ENCODE data around the gene ZNF132.
"Not testable (repeated sequence)": the region's sequence is repeated elsewhere in the genome, so short reads cannot be mapped to it uniquely, and the experiment has no call there.

The ZNF132 gene

GRCh38 chr19:58468216-58468839 lies 28.4 kb upstream of the ZNF132 start:
- DNase-seq (ENCODE audit: low read depth, low spot score), result no peak

DNA sequence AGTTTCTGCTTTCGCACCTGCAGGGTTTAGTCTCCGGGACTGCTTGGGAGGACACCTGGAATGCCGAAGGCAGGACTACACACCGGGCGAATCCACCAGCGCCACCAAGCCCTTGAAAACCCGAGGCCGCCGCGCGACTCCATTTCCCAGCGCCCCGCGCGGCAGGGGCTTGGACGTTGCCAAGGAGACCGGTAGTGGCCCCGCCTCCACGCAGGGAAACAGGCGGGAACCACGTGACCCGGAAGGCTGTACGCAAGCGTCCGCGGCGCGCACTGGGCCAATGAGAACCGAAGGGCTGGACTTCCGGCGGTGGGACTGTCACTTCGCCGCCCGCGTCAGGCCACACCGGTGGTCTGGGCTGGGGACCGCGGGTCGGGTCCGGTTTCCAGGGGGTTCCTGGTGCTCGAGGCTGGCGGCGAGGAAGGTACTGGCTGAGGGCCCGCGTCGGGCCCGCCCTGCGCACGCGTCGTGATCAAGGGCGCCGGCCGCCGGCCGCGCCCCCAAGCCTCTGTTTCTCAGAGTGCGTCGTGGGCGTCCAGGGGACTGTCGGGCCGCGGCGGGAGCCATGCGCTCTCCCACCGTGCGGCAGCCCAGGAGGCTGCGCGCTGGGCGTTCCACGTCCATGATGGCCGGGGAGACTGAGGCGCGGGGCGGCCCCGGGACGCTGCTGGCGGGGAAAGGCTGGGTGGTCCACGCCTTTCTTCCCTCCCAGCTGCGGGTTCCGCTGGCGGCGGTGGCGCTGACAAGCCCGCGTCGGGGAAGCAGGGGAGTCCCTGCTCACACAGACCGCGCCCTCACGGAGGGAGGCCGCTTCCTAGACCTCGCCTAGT lies 27.0 kb upstream of the ZNF132 start, which contains the start of gene ZNF324:
Gene ZNF324 (plus strand): TSS at position 321 of the 830 bp plus-strand sequence. CDS start 2,106 bp downstream, outside the sequence.
- DNase-seq (ENCODE audit: low read depth, low spot score), result peak; percentile 88

GRCh38 chr19:58466089-58466759 lies 26.3 kb upstream of the ZNF132 start:
- DNase-seq (ENCODE audit: low read depth, low spot score), result no peak

DNA sequence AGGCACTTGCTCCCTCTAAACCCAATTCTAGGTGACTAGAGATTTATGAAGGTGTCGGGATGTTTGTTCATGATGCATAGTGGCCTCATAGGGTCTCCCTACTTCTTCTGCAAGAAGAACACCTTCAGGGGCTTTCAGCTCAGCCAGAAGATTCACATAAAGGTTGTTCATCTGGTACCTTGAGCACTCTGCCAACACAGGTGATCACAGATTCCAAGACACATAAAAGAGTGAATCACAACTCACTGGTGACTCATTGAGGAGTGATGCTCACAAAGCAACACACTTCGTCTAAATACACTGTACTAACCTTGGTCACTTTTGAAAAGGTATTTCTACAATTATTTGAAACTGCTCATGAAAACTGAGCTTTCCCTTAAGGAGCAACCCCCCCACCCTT lies 20.1 kb upstream of the ZNF132 start:
- DNase-seq (ENCODE audit: low read depth, low spot score), result no peak

DNA sequence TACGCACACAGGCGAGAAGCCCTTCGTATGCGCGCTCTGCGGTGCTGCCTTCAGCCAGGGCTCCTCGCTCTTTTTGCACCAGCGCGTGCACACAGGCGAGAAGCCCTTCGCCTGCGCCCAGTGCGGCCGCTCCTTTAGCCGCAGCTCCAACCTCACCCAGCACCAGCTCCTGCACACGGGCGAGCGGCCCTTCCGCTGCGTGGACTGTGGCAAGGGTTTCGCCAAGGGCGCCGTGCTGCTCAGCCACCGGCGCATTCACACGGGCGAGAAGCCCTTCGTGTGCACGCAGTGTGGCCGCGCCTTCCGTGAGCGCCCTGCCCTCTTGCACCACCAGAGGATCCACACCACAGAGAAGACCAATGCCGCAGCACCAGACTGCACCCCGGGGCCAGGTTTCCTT lies 16.2 kb upstream of the ZNF132 start:
- DNase-seq (ENCODE audit: low read depth, low spot score), result no peak

- no peak for DNase-seq (ENCODE audit: low read depth, low spot score)
These were observed 15.4 kb upstream of the ZNF132 start for GRCh38 chr19:58455306-58455705.

DNA sequence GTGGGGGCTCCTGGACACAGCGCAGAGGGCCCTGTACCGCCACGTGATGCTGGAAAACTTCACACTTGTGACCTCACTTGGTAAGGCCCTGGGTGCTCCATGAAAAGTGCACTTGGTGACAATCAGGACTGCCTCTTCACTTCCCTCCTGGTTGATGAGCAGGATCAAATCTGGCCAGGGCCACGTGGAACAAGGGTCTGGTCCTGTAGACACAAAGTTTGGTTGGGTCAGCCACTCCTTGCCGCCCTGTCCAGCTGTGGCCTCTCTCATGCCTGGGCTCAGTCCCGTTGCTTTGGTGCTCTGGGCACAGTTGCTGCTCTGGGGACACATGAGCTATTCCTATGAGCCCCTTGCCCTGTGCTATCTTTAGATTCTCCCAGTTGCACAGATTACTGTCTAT lies 13.8 kb upstream of the ZNF132 start:
- no peak for DNase-seq (ENCODE audit: low read depth, low spot score)

DNA sequence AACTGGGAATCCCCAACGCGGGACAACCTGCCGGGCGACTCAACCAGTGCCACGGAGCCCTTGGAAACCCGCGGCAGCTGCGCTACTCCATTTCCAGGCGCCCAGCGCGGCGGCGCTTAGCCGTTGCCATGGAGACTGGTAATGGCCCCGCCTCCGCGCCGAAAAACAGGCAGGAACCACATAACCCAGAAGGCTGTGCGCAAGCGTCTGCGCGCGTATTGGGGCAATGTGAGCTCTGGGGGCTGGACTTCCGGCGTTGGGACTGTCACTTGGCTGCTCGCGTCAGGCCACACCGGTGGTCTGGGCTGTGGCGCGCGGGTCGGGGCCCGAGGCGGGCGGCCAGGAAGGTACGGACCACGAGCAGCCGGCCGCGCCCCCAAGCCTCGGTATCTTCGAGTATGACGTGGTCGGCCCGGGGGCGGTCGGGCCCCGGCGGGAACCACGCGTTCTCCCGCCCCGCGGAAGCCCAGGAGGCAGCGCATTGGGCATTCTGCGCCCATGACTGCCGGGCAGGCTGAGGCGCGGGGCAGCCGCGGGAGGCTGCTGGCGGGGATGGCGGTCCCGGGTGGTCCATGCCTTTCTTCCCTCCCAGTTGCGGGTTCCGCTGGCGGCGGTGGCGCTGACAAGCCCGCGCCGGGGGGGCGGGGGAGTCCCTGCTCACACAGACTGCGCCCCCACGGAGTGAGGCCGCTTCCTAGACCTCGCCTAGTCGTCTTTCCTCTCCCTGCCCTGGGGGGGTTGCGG lies 11.6 kb upstream of the ZNF132 start, which contains the start of gene ZNF324B:
Gene ZNF324B (plus strand): TSS at position 265 of the 744 bp plus-strand sequence. CDS start 2,080 bp downstream, outside the sequence.
- DNase-seq (ENCODE audit: low read depth, low spot score), result peak; percentile 86

DNA sequence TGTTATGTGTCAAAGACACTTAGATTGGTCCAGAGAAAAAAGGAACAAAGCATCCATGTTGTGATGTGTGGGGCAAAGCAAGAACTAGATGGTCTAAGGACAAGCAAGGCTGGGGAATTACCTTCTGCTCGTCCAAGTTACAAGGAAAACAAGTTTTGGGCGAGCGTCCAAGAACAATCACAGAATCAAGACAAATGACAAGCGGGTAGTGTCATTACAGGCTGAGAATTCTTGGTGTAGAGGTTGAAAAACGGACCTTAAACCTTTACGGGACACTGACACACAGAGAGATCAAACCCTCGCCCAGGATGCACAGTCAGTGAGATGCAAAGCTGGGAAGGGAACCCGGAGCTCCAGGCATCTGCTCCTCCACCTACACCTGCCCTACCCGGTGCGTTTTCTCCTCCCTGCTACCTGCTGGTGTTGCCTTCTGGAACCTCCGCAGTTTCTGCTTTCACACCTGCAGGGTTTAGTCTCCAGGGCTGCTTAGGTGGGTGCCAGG lies 11.0 kb upstream of the ZNF132 start:
- no peak for DNase-seq (ENCODE audit: low read depth, low spot score)

GRCh38 chr19:58449980-58450379 lies 10.0 kb upstream of the ZNF132 start:
- DNase-seq (ENCODE audit: low read depth, low spot score), result not testable (repeated sequence)

- not testable (repeated sequence) for DNase-seq (ENCODE audit: low read depth, low spot score)
These were observed 8.9 kb upstream of the ZNF132 start for GRCh38 chr19:58448860-58449259.

GRCh38 chr19:58442986-58443385 lies 3.0 kb upstream of the ZNF132 start:
- not testable (repeated sequence) for DNase-seq (ENCODE audit: low read depth, low spot score)

- no peak for DNase-seq (ENCODE audit: low read depth, low spot score)
These were observed 603 bp upstream of the ZNF132 start for GRCh38 chr19:58440556-58440955.

DNA sequence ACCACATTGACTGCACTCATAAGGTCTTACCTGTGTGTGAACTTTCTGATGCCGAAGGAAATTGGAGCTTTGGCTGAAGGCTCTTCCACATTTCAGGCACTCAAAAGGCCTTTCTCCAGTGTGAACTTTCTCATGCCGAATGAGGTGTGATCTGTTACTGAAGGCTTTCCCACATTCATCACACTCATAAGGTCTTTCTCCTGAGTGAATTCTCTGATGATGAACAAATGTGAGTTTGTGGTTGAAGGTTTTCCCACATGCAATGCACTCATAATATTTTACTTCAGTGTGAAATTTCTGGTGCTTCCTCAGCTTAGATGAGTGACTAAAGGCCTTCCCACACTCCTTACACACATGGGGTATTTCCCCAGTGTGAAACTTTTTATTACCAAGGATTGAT lies 5.7 kb downstream of the ZNF132 start:
- DNase-seq (ENCODE audit: low read depth, low spot score), result no peak

DNA sequence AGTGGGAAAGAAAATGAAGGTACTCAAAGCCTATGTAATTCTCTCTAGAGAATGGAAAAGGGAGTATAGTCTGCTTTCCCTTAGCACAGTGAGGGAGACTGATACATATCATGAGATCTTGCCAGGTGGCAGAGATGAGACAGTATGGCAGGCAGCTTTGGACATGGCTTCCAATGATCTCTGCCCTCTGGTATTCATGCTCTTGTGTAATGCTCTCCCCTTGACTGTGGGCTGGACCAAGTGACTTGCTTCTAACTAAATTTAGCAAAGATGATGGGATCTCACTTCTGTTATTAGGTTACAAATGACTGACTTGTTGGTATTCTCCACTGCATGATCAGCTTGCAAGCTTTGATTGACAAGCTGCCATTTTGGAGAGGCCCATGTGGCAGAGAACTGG lies 10.2 kb downstream of the ZNF132 start:
- no peak for DNase-seq (ENCODE audit: low read depth, low spot score)

- no peak for DNase-seq (ENCODE audit: low read depth, low spot score)
These were observed 11.3 kb downstream of the ZNF132 start for GRCh38 chr19:58428617-58429016.

DNA sequence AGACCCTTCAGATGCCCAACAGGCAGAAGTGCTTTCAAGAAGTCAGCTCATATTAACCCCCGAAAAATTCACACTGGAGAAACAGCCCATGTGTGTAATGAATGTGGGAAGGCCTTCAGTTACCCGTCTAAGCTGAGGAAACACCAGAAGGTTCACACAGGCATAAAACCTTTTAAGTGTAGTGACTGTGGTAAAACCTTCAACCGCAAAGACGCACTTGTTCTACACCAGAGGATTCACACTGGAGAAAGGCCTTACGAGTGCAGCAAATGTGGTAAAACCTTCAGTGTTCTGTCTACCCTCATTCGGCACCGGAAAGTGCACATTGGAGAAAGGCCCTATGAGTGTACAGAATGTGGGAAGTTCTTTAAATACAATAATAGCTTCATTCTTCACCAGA lies 22.9 kb downstream of the ZNF132 start:
- DNase-seq (ENCODE audit: low read depth, low spot score), result no peak

GRCh38 chr19:58416604-58417003 lies 23.3 kb downstream of the ZNF132 start:
- DNase-seq (ENCODE audit: low read depth, low spot score), result no peak

- no peak for DNase-seq (ENCODE audit: low read depth, low spot score)
These were observed 30.8 kb downstream of the ZNF132 start for GRCh38 chr19:58409010-58409790.

DNA sequence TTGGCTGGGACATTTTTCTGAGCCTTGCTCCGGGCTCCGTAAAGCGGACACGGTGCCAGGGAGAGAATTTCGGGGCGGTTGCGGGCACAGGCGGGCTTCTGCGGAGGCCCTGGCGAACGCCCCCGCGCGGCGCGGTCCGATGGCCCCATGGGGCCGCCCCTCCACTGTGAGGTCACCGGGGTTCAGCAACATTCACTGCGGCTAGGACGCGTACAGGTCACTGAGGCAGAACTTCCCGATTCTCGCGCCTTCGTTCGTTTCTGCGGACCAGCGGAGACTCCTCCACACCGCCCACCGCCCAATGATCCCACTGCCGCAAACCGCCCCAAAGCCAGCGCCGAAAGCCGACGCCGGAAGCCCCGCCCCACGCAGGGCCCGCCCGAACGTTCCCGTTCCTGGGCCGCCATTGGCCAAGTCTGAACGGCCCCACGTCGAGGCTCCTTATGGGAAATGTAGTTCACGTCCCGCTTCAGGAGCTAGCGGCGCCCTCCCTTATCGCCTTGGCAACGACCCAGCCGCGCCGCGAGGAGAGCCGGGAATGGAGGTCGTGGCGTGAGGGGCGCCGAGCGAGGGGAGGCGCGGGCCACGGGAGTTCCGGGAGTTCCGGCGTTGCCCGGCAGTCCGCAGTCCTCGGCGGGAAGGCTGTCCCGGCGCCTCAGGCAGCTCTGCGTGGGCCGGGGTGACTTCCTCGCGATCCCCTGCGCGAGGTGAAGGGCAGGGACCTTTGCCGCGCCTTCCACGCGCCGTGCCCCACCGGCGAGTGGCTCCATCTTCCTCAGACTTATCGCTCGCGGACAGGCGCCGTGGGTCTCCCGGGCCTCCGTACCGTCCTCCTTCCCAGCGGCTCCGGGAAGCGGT lies 31.6 kb downstream of the ZNF132 start, which contains the start of gene ZNF584:
Gene ZNF584 (plus strand): TSS at position 498 of the 858 bp plus-strand sequence. CDS start 499 bp downstream, outside the sequence.
- DNase-seq (ENCODE audit: low read depth, low spot score), result peak; percentile 80

Data from iPS DF 19.7 (cell line).